ENCODE measurements around the gene CAMK1.
"Not testable (repeated sequence)": the region's sequence is repeated elsewhere in the genome, so short reads cannot be mapped to it uniquely, and the experiment has no call there.

DNA sequence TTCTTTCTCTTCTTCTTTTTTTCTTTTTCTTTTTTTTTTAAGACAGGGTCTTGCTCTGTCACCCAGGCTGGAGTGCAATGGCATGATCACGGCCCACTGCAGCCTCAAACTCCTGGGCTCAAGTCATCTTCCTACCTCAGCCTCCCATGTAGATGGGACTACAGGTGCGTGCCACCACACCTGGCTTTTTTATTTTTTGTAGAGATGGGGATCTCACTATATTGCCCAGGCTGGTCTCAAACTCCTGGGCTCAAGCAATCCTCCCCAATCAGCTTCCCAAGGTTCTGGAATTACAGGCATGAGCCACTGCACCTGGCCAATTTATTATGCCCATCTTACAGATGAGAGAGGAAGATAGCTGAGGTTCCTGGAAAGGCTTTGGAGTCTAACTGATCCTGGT lies 1.3 kb upstream of the CAMK1 start:
- TF ChIP-seq ETV6 (IDR thresholded peaks at IDR 0.05; ENCODE audit: borderline replicate concordance in 1 of 2, low read depth in 2 of 2, low read length in 1 of 2); ETV6 (CRISPR knock-in tag; IDR thresholded peaks at IDR 0.05; ENCODE audit: borderline replicate concordance); RAD21 (CRISPR knock-in tag; conservative IDR thresholded peaks at IDR 0.05 in 1 of 2, IDR thresholded peaks at IDR 0.05 in 1 of 2); ETV5 (CRISPR knock-in tag; IDR thresholded peaks at IDR 0.05; ENCODE audit: low read depth); NRF1 (conservative IDR thresholded peaks at IDR 0.05 in 1 of 2, IDR thresholded peaks at IDR 0.05 in 1 of 2): not testable (repeated sequence)
- TF ChIP-seq, protein P1, sequence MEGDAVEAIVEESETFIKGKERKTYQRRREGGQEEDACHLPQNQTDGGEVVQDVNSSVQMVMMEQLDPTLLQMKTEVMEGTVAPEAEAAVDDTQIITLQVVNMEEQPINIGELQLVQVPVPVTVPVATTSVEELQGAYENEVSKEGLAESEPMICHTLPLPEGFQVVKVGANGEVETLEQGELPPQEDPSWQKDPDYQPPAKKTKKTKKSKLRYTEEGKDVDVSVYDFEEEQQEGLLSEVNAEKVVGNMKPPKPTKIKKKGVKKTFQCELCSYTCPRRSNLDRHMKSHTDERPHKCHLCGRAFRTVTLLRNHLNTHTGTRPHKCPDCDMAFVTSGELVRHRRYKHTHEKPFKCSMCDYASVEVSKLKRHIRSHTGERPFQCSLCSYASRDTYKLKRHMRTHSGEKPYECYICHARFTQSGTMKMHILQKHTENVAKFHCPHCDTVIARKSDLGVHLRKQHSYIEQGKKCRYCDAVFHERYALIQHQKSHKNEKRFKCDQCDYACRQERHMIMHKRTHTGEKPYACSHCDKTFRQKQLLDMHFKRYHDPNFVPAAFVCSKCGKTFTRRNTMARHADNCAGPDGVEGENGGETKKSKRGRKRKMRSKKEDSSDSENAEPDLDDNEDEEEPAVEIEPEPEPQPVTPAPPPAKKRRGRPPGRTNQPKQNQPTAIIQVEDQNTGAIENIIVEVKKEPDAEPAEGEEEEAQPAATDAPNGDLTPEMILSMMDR (IDR thresholded peaks at IDR 0.05 in 2 of 3, conservative IDR thresholded peaks at IDR 0.05 in 1 of 3; ENCODE audit: insufficient read depth in 2 of 3, low read depth in 1 of 3, low read length in 3 of 3): not testable (repeated sequence)
- TF ChIP-seq, protein P2, sequence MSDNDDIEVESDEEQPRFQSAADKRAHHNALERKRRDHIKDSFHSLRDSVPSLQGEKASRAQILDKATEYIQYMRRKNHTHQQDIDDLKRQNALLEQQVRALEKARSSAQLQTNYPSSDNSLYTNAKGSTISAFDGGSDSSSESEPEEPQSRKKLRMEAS (CRISPR knock-in tag; IDR thresholded peaks at IDR 0.05): not testable (repeated sequence)
